Mammary epithelial cell (primary cell): ENCODE measurements around the gene COL9A3.

ENCODE experiments used
- CTCF ChIP-seq, 2 donors: IDR thresholded peaks in 1 of 2; conservative IDR thresholded peaks in 1 of 2; 2 replicates each; pipeline ENCODE4 v1.5.1; 2011 to 2012; ENCODE audit warnings: inconsistent platforms in 2 of 2, low read length in 2 of 2, mild to moderate bottlenecking in 2 of 2, control low read depth in 1 of 2, low read depth in 1 of 2; ENCODE audit not compliant: insufficient read depth in 1 of 2; ENCODE audit errors: extremely low read depth in 1 of 2
- EZH2 ChIP-seq: IDR thresholded peaks from 2 replicates; pipeline ENCODE4 v1.6.1; 2012; ENCODE audit warnings: low read length, inconsistent platforms, borderline replicate concordance

DNA sequence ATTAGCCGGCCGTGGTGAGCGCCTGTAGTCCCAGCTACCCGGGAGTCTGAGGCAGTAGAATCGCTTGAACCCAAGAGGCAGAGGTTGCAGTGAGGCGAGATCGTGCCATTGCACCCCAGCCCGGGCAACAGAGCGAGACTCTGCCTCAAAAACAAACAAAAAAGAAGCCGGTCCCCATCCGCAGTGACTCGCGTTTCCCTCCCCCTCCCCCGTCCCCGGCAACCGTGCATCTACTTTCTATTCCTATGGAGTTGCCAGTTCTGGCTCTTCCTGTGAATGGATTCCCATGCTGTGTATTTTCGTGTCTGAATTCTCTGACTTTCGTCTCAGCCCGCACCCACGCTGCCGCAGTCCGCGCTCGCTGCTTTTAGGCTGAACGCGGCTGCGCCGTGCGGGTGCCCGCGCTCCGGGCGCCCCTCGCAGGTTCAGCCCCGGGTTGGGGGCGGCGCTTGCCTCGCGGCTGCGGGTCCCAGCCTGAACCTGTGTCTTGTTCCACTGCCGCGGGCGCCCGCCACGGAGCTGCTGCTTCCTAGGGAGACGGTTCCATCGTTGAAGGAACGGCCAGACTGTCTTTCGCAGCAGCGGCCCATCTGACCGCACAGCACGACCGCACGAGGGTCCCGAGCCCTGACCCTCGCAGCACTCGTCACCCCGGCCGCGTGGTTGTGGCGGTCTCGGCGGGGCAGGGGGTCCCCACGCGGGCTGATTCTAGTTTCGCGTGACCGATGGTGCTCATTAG, 21.7 kb upstream of the COL9A3 start:
- TF ChIP-seq CTCF (conservative IDR thresholded peaks at IDR 0.05 in 1 of 2, IDR thresholded peaks at IDR 0.05 in 1 of 2; ENCODE audit: extremely low read depth in 1 of 2, insufficient read depth in 1 of 2, low read depth in 1 of 2, low read length in 2 of 2), result no peak
- no peak for TF ChIP-seq EZH2
